Esophagus muscularis mucosa (tissue), 4 donors: ENCODE results near the gene GTF2F1.

Source experiments
- EP300 ChIP-seq: sonication (generic); formaldehyde crosslinking; IDR thresholded peaks from one replicate; pipeline ENCODE4 v1.6.1; 2017; ENCODE audit warnings: antibody characterized with exemption
- POLR2A ChIP-seq: fragments of 450-650 bp; IDR thresholded peaks from one replicate; pipeline ENCODE4 v1.6.1; 2017; ENCODE audit warnings: antibody characterized with exemption, moderate library complexity, mild to moderate bottlenecking, low read depth
- POLR2AphosphoS5 ChIP-seq, 2 donors: sonication (generic); formaldehyde crosslinking; IDR thresholded peaks; one replicate each; pipeline ENCODE4 v1.6.1; 2017; ENCODE audit warnings: antibody characterized with exemption in 2 of 2
- TF ChIP-seq, protein P1 (sequence below), 3 experiments: fragments of 200-600 bp in 2 of 3; fragments of 450-650 bp in 1 of 3; sonication (generic) in 2 of 3; IDR thresholded peaks; one replicate each; pipeline ENCODE4 v1.5.1; 2017 to 2019; ENCODE audit warnings: antibody characterized with exemption in 3 of 3, mild to moderate bottlenecking in 2 of 3, moderate library complexity in 1 of 3

DNA sequence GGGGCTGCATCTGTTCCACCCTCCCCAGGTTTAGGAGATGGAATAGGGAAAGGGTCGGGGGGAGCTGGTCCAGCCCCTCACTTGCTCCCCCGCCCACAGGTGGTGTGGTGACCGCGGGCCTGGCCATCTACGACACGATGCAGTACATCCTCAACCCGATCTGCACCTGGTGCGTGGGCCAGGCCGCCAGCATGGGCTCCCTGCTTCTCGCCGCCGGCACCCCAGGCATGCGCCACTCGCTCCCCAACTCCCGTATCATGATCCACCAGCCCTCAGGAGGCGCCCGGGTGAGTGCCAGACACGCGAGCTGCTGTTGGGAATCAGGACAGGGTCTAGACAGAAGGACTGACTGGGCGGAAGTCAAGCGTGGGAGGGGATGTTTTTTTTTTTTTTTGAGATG lies 28.6 kb downstream of the GTF2F1 start:
- TF ChIP-seq, protein P1, sequence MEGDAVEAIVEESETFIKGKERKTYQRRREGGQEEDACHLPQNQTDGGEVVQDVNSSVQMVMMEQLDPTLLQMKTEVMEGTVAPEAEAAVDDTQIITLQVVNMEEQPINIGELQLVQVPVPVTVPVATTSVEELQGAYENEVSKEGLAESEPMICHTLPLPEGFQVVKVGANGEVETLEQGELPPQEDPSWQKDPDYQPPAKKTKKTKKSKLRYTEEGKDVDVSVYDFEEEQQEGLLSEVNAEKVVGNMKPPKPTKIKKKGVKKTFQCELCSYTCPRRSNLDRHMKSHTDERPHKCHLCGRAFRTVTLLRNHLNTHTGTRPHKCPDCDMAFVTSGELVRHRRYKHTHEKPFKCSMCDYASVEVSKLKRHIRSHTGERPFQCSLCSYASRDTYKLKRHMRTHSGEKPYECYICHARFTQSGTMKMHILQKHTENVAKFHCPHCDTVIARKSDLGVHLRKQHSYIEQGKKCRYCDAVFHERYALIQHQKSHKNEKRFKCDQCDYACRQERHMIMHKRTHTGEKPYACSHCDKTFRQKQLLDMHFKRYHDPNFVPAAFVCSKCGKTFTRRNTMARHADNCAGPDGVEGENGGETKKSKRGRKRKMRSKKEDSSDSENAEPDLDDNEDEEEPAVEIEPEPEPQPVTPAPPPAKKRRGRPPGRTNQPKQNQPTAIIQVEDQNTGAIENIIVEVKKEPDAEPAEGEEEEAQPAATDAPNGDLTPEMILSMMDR (IDR thresholded peaks at IDR 0.05) = no peak
- TF ChIP-seq POLR2A (no peak), POLR2AphosphoS5 (IDR thresholded peaks at IDR 0.05) (no peak), EP300 (no peak)
